IMR-90 (cell line): ENCODE results near the gene CTDP1. TPM values are rescaled to one million over a fixed set of nuclear protein-coding genes. Genes with fewer than 3 reads are reported as not detected.

ENCODE experiments used
- ATAC-seq: fragments of 200-7000 bp; cut with Tn5 transposase; 2 replicates; pipeline ENCODE4 v1.9.1; 2020; ENCODE audit warnings: low read depth, mild to moderate bottlenecking, moderate library complexity
- BruUV-seq: library from RNA; stranded (reverse); fragments of 400-500 nt; replicated peaks from 2 replicates; lab custom pipeline; 2021; lab: Mats Ljungman, UMichigan
- CTCF ChIA-PET: fragments of 300-600 bp; formaldehyde crosslinking; extraction: SDS; loops from one replicate; lab custom pipeline; 2021; ENCODE audit warnings: antibody characterized with exemption; lab: Yijun Ruan, JAX
- POLR2A ChIA-PET: fragments of 300-600 bp; sonication (Branson Sonifier 250); formaldehyde crosslinking; loops from one replicate; lab custom pipeline; 2022; ENCODE audit warnings: antibody characterized with exemption; ENCODE audit not compliant: unreplicated experiment; lab: Charles Lee
- DNase-seq: peaks from one replicate; pipeline ENCODE4 v3.0.0; 2013
- H2AFZ ChIP-seq: replicated peaks from 2 replicates; pipeline ENCODE3; 2013; ENCODE audit warnings: low read length, mild to moderate bottlenecking; ENCODE audit not compliant: poor library complexity
- H2AK5ac ChIP-seq: 2 replicates; pipeline ENCODE4 v1.6.1; 2013; ENCODE audit warnings: low read depth, low read length, inconsistent platforms
- H2AK9ac ChIP-seq: replicated peaks from 2 replicates; pipeline ENCODE3; 2013; ENCODE audit warnings: mild to moderate bottlenecking, low read depth, low read length, moderate library complexity; ENCODE audit not compliant: poor library complexity
- H2BK120ac ChIP-seq: 2 replicates; pipeline ENCODE4 v1.6.1; 2013; ENCODE audit warnings: low read depth, low read length, inconsistent platforms
- H2BK15ac ChIP-seq: 3 replicates; pipeline ENCODE4 v1.6.1; 2013; ENCODE audit warnings: low read depth, low read length, inconsistent platforms
- H2BK20ac ChIP-seq: 2 replicates; pipeline ENCODE4 v1.6.1; 2013; ENCODE audit warnings: low read depth, mild to moderate bottlenecking, inconsistent platforms, low read length, moderate library complexity
- H2BK5ac ChIP-seq: 2 replicates; pipeline ENCODE4 v1.6.1; 2013; ENCODE audit warnings: mild to moderate bottlenecking, low read depth, low read length, inconsistent platforms; ENCODE audit not compliant: poor library complexity, severe bottlenecking
- H3K14ac ChIP-seq: replicated peaks from 2 replicates; pipeline ENCODE4 v1.6.1; 2013; ENCODE audit warnings: low read depth, low read length, inconsistent platforms
- H3K18ac ChIP-seq: 2 replicates; pipeline ENCODE4 v1.6.1; 2013; ENCODE audit warnings: low read depth, low read length, control low read depth
- H3K23ac ChIP-seq: 2 replicates; pipeline ENCODE4 v1.6.1; 2013; ENCODE audit warnings: low read depth, low read length, inconsistent platforms
- H3K27ac ChIP-seq: 2 replicates; pipeline ENCODE4 v1.5.1; 2013; ENCODE audit warnings: mild to moderate bottlenecking, control low read depth, low read length; ENCODE audit not compliant: insufficient read depth
- H3K27me3 ChIP-seq: 2 replicates; pipeline ENCODE4 v1.6.1; 2013; ENCODE audit warnings: low read length; ENCODE audit not compliant: control insufficient read depth, insufficient read depth
- H3K36me3 ChIP-seq: 2 replicates; pipeline ENCODE4 v1.6.1; 2013; ENCODE audit warnings: low read length, mixed read lengths; ENCODE audit not compliant: control insufficient read depth, insufficient read depth
- H3K4ac ChIP-seq: 2 replicates; pipeline ENCODE4 v1.6.1; 2013; ENCODE audit warnings: low read depth, low read length, inconsistent platforms
- H3K4me1 ChIP-seq: 2 replicates; pipeline ENCODE4 v1.6.1; 2013; ENCODE audit warnings: low read length, mixed read lengths; ENCODE audit not compliant: control insufficient read depth, insufficient read depth
- H3K4me2 ChIP-seq: 2 replicates; pipeline ENCODE4 v1.6.1; 2013; ENCODE audit warnings: low read depth, mild to moderate bottlenecking, control low read depth, low read length, moderate library complexity
- H3K4me3 ChIP-seq: 2 replicates; pipeline ENCODE4 v1.5.1; 2013; ENCODE audit warnings: low read depth, mild to moderate bottlenecking, control low read depth, low read length, moderate library complexity; ENCODE audit not compliant: insufficient read depth
- H3K56ac ChIP-seq: 2 replicates; pipeline ENCODE4 v1.6.1; 2013; ENCODE audit warnings: low read length, inconsistent platforms; ENCODE audit not compliant: insufficient read depth; ENCODE audit errors: extremely low read depth
- H3K79me1 ChIP-seq, 2 experiments: 2 replicates each; pipeline ENCODE4 v1.6.1; 2013; ENCODE audit warnings: low read length in 2 of 2, inconsistent platforms in 1 of 2, low read depth in 1 of 2
- H3K9ac ChIP-seq: 2 replicates; pipeline ENCODE4 v1.6.1; 2013; ENCODE audit warnings: low read depth, low read length, control low read depth
- H3K9me1 ChIP-seq: 2 replicates; pipeline ENCODE4 v1.6.1; 2013; ENCODE audit warnings: low read length, inconsistent platforms; ENCODE audit not compliant: insufficient read depth
- H3K9me3 ChIP-seq: 2 replicates; pipeline ENCODE4 v1.6.1; 2013; ENCODE audit warnings: low read length; ENCODE audit not compliant: control insufficient read depth, insufficient read depth
- H4K20me1 ChIP-seq: 2 replicates; pipeline ENCODE4 v1.6.1; 2013; ENCODE audit warnings: low read length, inconsistent platforms; ENCODE audit not compliant: insufficient read depth
- H4K5ac ChIP-seq: 2 replicates; pipeline ENCODE4 v1.6.1; 2013; ENCODE audit warnings: mild to moderate bottlenecking, low read depth, low read length, control low read depth
- H4K8ac ChIP-seq, 2 experiments: 2 replicates each; pipeline ENCODE4 v1.6.1; 2013; ENCODE audit warnings: low read depth in 2 of 2, low read length in 2 of 2, control low read depth in 1 of 2, inconsistent platforms in 1 of 2
- H4K91ac ChIP-seq: 2 replicates; pipeline ENCODE4 v1.6.1; 2013; ENCODE audit warnings: low read depth, low read length, inconsistent platforms; ENCODE audit not compliant: insufficient read depth
- CTCF ChIP-seq: conservative IDR thresholded peaks from 2 replicates; pipeline ENCODE4 v1.5.1; 2012; ENCODE audit warnings: mild to moderate bottlenecking, low read depth, low read length, improper control_type of control experiment
- RCOR1 ChIP-seq: IDR thresholded peaks from 2 replicates; pipeline ENCODE4 v1.6.1; 2012; ENCODE audit warnings: mild to moderate bottlenecking, low read length, improper control_type of control experiment; ENCODE audit not compliant: insufficient replicate concordance
- WGBS, 2 experiments: methylation state at CpG; one replicate each; pipeline versions ENCODE4 v1.1.5 to v1.1.7; 2013; ENCODE audit warnings: missing lambda C conversion rate in 2 of 2; ENCODE audit not compliant: insufficient read length in 1 of 2; ENCODE audit errors: extremely low coverage in 2 of 2; 5-methylcytosine and 5-hydroxymethylcytosine counted together
- dilution Hi-C: fragments of 300-500 bp; cut with HindIII; formaldehyde crosslinking; loops from one replicate; pipeline ENCODE4 v1.14.3; 2018; ENCODE audit warnings: low sequenced_read_pairs; ENCODE audit not compliant: unreplicated experiment
- in situ Hi-C: fragments of 300-500 bp; cut with MboI; formaldehyde crosslinking; loops from 3 replicates; pipeline ENCODE4 v1.14.3; 2019; ENCODE audit warnings: low sequenced_read_pairs, inconsistent platforms, mixed read lengths
- intact Hi-C: fragments of 100-400 bp; cut with micrococcal nuclease; formaldehyde crosslinking; loops from 2 replicates; pipeline ENCODE4 v1.10.0; 2022
- polyA plus RNA-seq, 3 experiments: library from polyadenylated mRNA; depleted of rRNA; stranded (reverse); fragments of >200 nt; gene quantifications; 2 replicates each; pipeline ENCODE4 v1.2.3, GENCODE V29; 2012; ENCODE audit warnings: low replicate concordance in 1 of 3
- total RNA-seq: library from RNA; depleted of rRNA; stranded (reverse); fragments of >200 nt; gene quantifications from 2 replicates; pipeline ENCODE4 v1.2.3, GENCODE V29; 2012

CTDP1 gene
- total and polyA plus RNA-seq, 2 of the 4 experiments (the other 2 are of a cell fraction): 13.4 to 17.6 TPM

GRCh38 chr18:79787865-79788733 lies 108.5 kb downstream of the CTDP1 start:
- no peaks in the 10 kb centered on the region for H3K79me1 ChIP-seq
- no peak overlapping the region for H3K9ac ChIP-seq
- peak overlapping the region; percentile 79 for H2AFZ ChIP-seq
- no peak overlapping the region for H2BK5ac ChIP-seq
- no peak overlapping the region for H2BK20ac ChIP-seq
- H3K27me3 ChIP-seq: peaks cover 28% of the 10 kb centered on the region
- no peak overlapping the region for H2BK15ac ChIP-seq
- CTCF ChIA-PET: no interaction called here
- no peak overlapping the region for H3K4ac ChIP-seq
- intact Hi-C loops: no loop called here
- no peak overlapping the region; the same call in 1 of the 2 replicates for H3K18ac ChIP-seq
- H3K4me1 ChIP-seq: peaks cover 22% of the 10 kb centered on the region
- no peak overlapping the region for H3K56ac ChIP-seq
- H3K4me3 ChIP-seq: no peak overlapping the region
- TF ChIP-seq RCOR1 (no peak), CTCF (0 out of 2 replicates have a peak, but pooled peaks have one; percentile 2)
- no peaks in the 10 kb centered on the region for H4K20me1 ChIP-seq
- H4K91ac ChIP-seq: no peak overlapping the region
- no peak overlapping the region for H2AK5ac ChIP-seq
- H3K23ac ChIP-seq: no peak overlapping the region
- H2AK9ac ChIP-seq: no peak overlapping the region
- H4K8ac ChIP-seq: no peak overlapping the region
- POLR2A ChIA-PET: no interaction called here
- H2BK120ac ChIP-seq: no peak overlapping the region
- in situ Hi-C loops: no loop called here
- no TSS peak for BruUV-seq
- H3K27ac ChIP-seq: no peak overlapping the region
- WGBS, 2 experiments: 19% methylated on average over 61 of the region's 106 CpGs; no CpG with 5 or more reads in 1 of the 2 experiments
- ATAC-seq: no peak
- dilution Hi-C loops: no loop called here
- H3K9me3 ChIP-seq: no peaks in the 10 kb centered on the region; the same call in 1 of the 2 replicates
- no peak overlapping the region; the same call in 1 of the 2 replicates for H4K5ac ChIP-seq
- H3K36me3 ChIP-seq: no peaks in the 10 kb centered on the region
- H3K14ac ChIP-seq: no peak overlapping the region
- H3K9me1 ChIP-seq: peaks cover 10% of the 10 kb centered on the region
- H3K4me2 ChIP-seq: 0 out of 2 replicates have a peak overlapping the region, but pooled peaks have one; percentile 13
- no peak for DNase-seq
